HG02571 (cell line): ENCODE measurements around the gene GPR68.
"Not testable (repeated sequence)": the region's sequence is repeated elsewhere in the genome, so short reads cannot be mapped to it uniquely, and the experiment has no call there.

Experiments
- ATAC-seq: cut with Tn5 transposase; IDR thresholded peaks from one replicate; pipeline ENCODE4 v1.9.1; 2021; ENCODE audit warnings: mild to moderate bottlenecking, moderate library complexity; ENCODE audit not compliant: unreplicated experiment

Gene GPR68

DNA sequence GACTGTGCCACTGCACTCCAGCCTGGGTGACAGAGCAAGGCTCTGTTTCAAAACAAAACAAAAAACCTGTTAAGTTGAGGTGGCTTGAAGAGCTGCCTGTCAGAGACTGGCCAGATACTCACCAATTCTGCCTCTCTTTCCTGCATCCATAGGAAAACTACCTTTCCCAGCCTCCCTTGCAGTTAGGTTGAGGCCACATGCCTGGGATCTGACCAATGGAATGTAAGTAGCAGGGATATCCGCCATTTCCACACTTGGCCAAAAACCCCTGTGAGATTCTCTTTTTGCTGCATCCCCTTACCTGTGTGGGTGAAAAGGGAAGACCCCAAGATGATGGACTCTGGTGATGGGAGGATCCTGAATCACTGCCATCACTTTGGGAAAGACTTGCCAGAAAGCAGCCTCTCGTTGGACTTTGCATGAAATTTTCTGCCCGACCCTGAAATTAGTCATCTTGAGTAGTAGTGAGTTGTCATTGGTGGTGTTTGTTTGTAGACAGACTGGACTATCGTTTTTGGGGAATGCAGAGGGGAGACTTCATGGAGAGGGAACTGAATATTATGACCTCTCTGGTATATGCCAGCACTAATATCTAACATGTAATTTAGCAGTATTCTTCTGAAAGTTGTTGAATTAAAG, 14.0 kb downstream of the GPR68 start:
- no peak for ATAC-seq

DNA sequence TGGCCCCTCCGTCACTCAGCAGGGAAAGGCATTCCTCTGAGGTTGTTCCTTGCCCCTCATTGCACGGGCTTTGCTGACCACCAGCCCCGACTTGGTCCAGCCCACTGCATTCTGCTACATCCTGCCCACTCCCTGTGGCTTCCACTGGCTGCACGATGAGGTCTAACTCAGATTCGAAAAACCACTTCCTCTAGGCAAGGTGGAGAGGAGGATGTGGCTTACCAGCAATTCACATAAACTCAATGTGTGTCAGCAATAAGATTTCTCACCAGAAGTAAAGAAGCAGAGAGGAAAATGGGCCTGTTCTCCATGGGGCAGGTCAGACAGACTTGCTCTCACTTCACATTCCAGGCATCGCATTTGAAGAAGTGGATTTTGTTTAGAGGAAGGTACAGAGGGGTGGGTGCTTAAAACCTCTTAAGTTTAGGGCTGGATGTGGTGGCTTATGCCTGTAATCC, 14.7 kb downstream of the GPR68 start:
- peak; percentile 42 for ATAC-seq

DNA sequence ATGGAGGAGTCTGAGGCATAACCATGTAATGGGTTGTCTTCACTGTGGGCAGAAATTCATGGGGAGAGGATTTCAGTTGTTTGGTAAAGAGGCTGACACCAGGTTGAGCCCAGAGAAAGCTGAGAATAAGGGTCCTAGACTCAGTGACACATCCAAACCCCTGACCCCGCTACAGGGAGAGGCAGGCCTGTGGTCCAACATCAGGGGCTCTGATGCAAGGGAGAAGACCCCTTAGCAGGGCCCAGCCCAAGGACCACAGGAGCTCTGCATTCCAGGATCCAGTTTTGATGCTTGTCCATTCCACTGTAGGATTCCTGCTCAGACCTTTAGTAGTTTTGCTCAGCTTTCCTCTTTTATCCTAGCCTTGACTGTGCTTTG, 15.5 kb downstream of the GPR68 start:
- ATAC-seq: no peak

DNA sequence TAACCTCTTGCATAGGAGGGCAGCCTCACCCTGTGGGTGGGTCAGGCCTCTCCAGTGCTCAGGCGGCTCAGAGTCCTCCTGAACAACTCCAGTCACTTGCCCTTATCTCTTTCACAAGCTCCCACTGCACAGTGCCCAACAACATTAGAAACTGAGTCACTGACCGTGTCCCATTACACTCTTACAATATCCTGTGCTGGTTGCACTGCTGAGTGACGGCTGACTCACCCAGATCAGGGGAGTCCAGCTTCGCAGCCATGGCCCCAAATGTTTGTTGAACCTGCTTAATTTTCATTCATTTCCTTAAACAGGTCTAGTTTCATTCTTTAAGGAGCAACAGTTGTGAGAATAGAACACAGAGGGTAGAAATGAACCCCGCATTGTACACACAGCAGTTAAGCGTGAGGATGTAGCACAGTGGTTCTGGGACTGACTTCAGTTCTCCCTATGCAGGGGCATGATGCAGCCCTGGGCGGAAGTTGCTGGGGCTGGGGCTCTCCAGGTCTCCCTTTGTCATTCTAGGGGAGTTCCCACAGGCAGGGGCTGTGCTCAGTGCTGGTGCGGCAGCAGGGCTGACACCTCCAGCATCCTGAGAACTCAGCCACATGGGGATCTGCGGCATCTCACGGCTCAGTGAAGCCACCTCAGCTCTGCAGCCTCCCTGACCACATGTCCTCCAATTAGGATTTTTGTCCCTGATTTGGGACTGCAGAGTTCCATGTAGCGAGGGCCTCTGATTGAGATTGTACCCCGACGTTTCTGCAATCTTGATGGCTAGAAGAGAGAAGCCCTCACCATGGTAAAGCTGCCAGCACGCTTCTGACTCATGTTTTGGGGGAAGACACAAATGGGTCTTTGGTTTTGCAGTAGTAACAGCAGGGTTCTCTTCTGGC, 16.1 kb downstream of the GPR68 start:
- ATAC-seq: peak; percentile 88

DNA sequence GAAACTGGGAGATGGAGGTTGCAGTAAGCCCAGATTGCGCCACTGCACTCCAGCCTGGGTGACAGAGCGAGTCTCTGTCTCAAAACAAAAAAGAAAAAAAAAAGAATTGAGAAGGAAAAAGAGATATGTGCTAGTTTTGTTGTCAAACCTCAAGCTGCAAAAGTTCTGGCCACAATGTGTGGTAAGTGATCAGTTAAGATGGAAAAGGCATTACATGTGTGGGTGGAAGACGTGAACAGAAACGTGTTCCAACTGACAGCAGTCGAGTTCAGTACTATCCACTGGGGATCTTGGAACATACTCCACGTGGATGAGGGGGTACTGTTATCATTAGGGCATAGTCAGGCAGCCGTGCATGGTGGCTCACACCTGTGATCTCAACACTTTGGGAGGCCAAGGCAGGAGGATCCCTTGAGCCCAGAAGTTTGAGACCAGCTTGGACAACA, 17.3 kb downstream of the GPR68 start:
- no peak for ATAC-seq

DNA sequence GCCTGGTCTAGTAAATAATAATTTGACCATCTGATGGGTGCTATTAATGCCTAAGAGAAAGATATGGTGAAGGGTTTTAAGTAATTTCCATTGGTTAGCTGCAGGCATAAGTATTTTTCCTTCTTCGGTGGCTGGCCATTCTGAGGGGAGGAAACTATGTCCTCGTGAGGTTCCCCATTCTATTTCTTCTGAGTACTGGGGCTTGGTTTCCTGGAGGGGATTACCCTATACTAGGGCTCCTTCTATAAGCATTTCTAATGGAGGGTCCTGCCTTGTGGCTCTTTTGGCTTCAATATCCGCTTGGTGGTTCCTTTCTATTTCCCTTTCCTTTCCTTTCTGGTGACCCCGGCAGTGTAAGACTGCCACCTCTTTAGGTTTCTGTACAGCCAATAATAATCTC, 18.1 kb downstream of the GPR68 start:
- ATAC-seq: not testable (repeated sequence)

DNA sequence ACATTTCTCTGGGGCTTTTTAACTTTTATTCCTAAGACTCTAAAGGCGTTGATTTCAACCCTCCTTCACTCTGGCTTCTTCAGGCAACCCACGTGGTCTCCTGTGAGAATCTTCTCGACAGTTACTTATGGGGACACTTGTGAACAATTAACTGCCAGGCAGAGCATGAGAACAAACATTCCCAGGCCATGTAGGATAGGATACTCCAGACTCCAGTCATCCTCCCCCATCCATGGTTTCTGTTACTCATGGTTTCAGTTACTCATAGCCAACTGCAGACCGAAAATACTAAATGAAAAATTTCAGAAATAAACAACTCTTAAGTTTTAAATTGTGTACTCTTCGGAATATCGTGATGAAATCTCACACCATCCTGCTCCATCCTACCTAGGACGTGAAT, 19.5 kb downstream of the GPR68 start:
- no peak for ATAC-seq

DNA sequence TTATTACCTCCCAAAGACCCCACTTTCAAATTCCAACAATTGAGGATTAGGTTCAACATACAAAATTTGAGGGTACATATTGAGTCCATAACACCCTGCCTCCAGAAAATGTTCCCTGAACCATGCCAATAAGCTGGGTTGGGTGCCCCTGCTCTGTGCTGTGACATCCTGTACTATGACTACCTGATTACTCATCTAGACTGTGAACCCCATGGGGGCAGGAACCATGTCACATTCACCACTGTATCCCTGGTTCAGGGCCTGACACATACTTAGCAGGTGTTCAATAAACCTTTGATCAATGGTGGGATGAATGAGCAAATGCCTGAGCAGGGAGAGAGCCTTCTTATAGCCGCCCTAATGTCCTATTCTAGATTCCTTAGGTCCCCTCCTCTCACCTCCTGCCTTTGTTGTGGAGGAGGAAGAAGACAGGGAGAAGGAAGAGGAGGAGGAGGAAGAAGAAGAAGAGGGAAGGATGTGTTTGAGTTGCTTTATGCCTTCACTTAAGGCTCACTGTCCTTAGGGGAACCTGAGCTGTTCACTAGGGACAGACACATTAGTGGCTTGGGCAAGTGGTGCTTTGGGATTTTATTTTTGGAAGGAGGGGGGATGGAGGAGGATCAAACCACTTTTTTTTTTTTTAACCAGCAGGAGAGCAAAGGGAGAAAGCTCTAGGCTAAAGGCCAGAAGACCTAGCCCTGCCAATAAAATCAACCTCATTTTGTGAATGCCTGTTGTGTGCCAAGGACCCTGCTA, 21.3 kb downstream of the GPR68 start:
- no peak for ATAC-seq

DNA sequence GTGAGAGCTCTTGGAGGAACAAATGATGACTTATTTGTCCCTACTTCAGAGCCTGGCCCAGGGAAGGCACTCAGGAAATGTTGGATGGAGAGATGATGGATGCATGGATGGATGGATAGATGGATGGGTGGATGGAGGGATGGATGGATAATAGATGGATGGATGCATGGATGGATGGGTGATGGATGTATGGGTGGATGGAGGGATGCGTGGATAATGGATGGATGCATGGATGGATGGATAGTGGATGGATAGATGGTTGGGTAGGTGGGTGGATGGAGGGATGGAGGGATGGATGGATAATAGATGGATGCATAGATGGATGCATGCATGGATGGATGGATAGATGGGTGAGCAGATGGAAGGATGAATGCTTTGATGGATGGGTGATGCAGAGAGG, 23.2 kb downstream of the GPR68 start:
- ATAC-seq: no peak

DNA sequence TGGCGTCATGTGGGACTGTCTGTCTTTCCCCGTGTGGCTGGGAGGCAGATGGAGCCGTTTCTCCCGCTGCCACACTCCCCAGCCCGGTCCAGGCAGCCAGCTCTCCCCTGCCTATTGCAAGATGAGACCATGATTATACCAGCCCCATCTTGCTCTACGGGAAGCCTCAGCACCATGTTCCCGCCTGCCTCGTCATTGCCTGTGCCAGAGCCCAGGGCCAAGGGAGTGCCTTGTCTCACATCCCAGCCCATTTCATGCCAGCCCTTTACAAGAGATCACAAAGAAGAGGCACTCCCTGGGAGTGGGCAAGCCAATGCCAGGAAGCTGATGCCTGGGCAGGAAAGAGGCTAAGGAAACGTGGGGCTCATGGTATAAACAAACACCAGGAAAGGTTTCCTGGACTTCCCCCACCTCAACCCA, 23.9 kb downstream of the GPR68 start:
- no peak for ATAC-seq

DNA sequence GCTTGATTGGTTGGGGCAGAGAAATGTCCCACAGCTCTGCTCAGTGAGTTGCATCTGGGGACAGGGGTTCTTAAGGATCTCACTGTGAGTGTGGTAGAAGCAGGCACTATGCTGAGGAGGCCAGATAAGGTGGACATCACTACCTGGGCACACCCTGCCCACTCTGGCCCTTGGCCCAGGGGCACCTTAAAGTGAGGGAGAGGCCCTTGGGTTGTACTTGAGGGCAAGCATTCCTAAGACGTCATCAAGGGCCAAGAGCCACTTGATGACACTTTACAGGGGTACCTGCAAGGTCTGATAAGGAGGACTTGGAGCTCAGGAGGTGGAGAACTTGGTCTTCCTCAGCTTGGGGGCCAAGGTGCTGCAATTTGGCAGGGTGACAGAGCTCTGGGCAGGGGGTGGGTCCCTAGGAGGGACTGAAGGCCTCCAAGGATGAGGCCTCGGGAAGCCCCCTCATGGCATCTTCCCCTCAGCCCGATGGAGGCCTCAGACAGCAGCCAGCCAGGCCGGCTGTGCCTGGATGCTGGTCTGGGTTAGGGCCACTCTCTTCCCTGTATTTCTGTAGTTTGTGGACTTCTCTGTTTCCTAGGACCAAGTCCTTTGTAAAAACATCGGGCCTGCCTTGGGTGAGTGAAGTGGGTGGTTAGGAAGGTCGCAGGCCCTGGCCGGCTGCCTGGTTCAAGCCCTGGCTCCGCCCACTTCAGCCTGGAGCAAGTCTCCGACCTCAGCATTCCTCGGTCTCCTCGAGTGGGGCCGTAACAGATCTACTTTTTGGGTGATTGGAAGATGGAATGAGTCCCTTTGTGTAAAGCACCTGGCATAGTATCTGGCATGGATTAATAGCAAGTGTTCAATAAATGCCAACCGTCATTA, 24.8 kb downstream of the GPR68 start:
- ATAC-seq: no peak

DNA sequence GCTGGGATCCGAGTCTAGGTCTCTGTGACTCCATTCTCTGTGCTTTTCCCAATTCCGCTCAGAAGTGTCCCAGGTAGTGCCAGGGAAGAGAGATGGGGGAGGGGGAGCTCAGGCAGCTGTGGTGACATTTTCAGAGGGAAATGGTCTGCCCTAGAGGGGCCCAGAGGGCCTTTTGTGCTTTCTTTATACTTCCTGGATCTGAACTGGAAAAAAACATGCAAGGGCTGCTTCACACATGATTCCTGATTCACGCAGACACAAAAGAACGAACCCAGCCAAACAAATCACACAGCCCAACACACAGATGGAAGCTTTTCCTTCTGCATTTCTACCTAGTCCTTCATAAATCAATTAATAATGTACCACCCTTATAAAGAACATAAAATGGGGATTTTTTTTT, 26.5 kb downstream of the GPR68 start:
- no peak for ATAC-seq

DNA sequence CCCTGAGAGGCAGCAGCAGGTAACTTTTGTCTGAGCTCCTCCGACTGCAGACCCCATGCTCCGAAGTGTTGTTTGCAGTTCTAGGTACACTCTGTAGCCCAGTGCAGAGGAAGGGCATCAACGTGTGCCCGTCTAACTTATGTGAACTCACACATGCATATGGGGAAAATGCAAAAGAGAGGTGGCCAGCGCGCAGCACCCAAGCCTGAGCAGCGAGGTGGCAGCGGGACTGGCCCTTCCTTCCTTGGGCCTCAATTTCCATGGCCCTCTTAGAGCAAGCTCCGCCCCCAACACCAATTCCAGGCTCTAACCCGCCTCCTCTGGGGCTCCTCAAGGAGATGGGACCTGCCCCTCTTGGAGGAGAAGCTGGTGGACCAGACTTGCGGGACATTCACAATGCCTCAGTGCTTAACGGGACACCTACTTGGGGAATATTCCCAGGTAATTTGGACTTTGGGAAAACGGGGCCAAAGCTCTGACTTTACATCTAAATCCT, 27.7 kb downstream of the GPR68 start:
- ATAC-seq: no peak

DNA sequence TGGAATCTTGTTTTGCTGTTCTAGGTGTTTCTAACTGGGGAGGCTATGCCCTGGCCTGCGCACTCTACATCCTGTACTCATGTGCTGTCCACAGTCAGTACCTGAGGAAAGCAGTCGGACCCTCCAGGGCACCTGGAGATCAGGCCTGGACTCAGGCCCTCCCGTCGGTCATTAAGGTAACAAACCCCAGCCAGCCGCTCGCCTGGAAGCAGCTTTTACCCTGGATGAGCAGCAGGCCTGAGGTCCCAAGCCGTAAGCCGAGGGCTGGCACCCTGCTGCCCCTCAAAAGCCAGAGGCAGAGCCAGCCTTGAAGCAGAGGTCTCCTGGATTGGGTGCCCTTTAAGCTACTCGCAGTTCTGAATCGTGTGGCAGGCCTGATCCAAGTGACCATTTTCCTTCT, 29.1 kb downstream of the GPR68 start:
- no peak for ATAC-seq

DNA sequence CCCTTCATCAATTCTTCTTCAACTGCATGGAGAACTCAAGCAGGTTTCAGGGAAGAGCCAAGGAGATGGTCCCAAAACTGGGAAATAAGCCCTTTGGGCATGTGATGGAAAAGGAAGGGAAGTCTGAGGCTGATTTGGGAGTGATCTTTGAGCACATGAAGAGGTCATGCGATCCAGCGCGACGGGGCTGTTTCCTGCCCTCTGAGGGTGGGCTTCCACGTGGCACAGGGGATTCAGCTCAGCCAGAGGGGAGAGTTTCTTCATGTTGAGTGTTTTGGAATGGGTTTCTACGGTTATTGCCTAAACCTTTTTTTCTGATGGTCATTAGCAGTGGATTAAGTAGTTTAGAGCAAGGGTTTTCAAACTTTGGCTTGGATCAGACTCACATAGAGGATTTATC, 30.2 kb downstream of the GPR68 start:
- ATAC-seq: no peak

DNA sequence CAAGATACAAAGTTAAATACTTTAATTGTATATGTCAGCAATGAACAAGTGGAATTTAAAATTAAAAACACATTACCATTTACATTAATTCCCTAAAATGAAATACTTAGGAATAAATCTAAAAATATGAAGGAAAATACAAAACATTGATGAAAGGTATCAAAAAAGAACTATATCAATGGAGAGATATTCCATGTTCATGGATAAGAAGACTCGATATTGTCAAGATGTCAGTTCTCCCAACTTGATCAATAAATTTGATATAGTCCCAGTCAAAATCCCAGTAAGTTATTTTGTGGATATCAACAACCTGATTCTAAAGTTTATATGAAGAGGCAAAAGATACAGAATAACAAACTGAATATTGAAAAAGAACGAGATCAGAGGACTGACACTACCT, 33.5 kb downstream of the GPR68 start:
- no peak for ATAC-seq

DNA sequence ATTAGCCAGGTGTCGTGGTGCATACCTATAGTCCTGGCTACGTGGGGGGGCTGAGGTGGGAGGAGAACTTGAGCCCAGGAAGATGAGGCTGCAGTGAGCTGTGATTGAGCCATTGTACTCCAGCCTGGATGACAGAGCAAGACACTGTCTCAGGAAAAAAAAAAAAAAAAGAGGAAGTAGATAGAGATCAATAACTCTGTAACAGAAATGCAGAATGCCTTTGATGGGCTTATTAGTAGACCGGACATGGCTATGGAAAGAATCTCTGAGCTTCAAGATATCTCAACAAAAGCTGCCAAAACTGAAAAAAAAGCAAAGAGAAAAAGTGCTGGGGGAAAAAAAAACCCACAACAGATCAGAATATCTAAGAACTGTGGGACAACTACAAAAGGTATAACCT, 37.5 kb downstream of the GPR68 start:
- ATAC-seq: no peak

DNA sequence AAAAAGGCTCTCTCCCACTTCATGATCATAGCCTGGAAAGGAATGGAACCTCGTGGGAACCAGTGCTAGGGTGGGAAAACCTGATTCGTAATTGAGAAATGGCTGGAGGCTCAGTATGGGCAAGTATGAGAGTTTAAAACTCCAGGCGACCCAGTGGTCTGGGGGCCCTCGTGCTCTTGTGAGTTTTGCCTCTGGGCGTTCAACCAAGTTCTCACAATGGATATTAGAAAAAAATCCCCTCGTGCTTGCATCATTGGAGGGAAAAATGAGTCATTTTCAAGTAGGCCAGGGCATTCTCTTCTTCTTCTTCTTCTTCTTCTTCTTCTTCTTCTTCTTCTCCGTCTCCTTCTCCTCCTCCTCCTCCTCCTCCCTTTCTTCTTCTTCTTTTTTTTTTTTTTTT, 39.0 kb downstream of the GPR68 start:
- ATAC-seq: no peak

DNA sequence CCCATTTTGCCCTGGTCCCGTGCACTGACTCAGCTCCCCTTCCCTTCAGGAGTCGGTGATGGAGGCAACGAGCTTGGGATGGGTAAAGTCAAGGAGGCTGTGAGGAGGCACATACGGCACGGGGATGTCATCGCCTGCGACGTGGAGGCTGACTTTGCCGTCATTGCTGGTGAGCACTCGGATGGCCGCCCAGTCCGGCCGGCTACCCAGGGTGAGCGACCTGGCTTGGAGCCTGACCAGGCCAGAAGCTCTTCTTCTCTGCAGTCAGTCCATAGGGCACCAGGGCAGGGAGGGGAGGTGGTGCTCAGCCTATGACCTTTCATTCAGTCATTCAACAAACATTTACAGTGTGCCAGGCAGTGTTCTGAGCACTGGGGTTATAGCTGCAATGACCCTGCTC, 39.8 kb downstream of the GPR68 start:
- ATAC-seq: no peak

DNA sequence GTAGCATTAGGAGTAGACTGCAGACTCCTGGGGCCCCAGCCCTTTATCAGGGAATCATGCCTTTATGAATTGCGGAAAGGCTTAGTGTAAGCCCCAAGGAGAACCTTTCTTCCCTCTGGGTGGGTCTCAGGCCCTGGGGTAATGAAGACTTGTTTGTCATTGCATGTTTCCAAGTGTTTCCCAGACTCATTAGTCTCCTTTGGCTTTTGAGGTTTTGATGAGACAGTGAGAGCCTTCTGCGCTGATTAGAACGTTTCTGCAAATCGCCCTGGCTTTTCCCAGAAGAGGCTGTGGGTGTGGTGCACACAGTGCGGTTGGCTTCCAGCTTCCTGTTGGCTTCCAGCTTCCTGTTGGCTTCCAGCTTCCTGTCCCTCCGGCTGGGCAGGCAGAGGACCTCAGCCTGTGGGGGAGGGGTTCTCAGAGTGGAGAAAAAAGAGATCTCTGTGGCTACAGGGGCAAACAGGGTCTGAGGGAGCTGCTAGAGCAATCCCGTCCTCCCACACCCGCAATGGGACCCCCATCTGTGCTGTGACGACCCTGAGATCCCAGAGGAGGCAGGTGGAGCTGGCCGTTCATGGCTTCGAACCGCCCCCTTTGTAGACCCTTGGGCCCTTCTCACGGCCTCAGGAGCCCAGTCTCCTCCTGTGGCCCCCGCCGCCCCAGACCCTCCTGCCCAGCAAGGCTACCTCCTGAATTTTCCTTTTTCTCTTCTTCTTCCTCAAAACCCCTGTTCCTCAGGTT, 42.1 kb downstream of the GPR68 start:
- ATAC-seq: no peak
